K562 (cell line): Measurements from ENCODE around the gene METAP1D. TPM values are rescaled to one million over a fixed set of nuclear protein-coding genes. Genes with fewer than 3 reads are reported as not detected.

ENCODE experiments used
- ARID2 ChIP-seq: fragments of 450-650 bp; IDR thresholded peaks from 2 replicates; pipeline ENCODE4 v1.6.1; 2017; ENCODE audit warnings: antibody characterized with exemption, mild to moderate bottlenecking
- BMI1 ChIP-seq: fragments of 150-350 bp; IDR thresholded peaks from 2 replicates; pipeline ENCODE4 v1.6.1; 2014; ENCODE audit warnings: low read length
- CC2D1A ChIP-seq: fragments of 450-650 bp; IDR thresholded peaks from 2 replicates; pipeline ENCODE4 v1.6.1; 2017; ENCODE audit warnings: mild to moderate bottlenecking
- LARP7 ChIP-seq: fragments of 450-650 bp; IDR thresholded peaks from 2 replicates; pipeline ENCODE4 v1.6.1; 2016
- ZNF407 ChIP-seq: fragments of 450-650 bp; IDR thresholded peaks from 2 replicates; pipeline ENCODE4 v1.6.1; 2016; ENCODE audit warnings: low read depth
- polyA plus RNA-seq, 8 experiments: library from polyadenylated mRNA; depleted of rRNA in 4 of 8; stranded (reverse) in 5 of 8; unstranded in 3 of 8; fragments of >200 nt; fragmentation: Nextera tagmentation in 2 of 8; fragmentation: Illumina TruSeq in 1 of 8; extraction: Ambion mirVana in 2 of 8; extraction: Trizol in 1 of 8; gene quantifications; 2 replicates each; pipeline versions ENCODE4 v1.2.1 to v1.2.3, GENCODE V29; 2011 to 2014; ENCODE audit warnings: inconsistent platforms in 1 of 8, missing spikeins in 1 of 8
- total RNA-seq, 7 experiments: library from RNA; depleted of rRNA in 6 of 7; stranded (reverse); fragments of >200 nt in 6 of 7; fragmentation: Illumina TruSeq in 2 of 7; extraction: Trizol in 2 of 7; gene quantifications; 2 replicates each; pipeline versions ENCODE4 v1.2.1 to v1.2.3, GENCODE V29; 2011 to 2021; ENCODE audit warnings: low replicate concordance in 1 of 7
- TF ChIP-seq, protein P1 (sequence below), 2 experiments: fragments of 450-650 bp in 1 of 2; IDR thresholded peaks; 2 replicates each; pipeline ENCODE4 v1.6.1; 2011 to 2017; ENCODE audit warnings: low read depth in 2 of 2, antibody characterized with exemption in 1 of 2, borderline replicate concordance in 1 of 2, low read length in 1 of 2, mild to moderate bottlenecking in 1 of 2, mixed read lengths in 1 of 2; ENCODE audit not compliant: control insufficient read depth in 1 of 2
- TF ChIP-seq, protein P2 (sequence below): fragments of 450-650 bp; formaldehyde crosslinking; conservative IDR thresholded peaks from 2 replicates; pipeline ENCODE4 v1.4.0; 2022; ENCODE audit warnings: mild to moderate bottlenecking, missing genetic modification characterization
- TF ChIP-seq, protein P3 (sequence below): fragments of 450-650 bp; formaldehyde crosslinking; IDR thresholded peaks from 2 replicates; pipeline ENCODE4 v1.4.0; 2022; ENCODE audit warnings: missing genetic modification characterization

METAP1D gene
- total and polyA plus RNA-seq, 9 of the 15 experiments (the other 6 are each of a cell fraction or from before 2014, with no cell fraction given), result 8.0 to 23.4 (median 15.7) TPM

DNA sequence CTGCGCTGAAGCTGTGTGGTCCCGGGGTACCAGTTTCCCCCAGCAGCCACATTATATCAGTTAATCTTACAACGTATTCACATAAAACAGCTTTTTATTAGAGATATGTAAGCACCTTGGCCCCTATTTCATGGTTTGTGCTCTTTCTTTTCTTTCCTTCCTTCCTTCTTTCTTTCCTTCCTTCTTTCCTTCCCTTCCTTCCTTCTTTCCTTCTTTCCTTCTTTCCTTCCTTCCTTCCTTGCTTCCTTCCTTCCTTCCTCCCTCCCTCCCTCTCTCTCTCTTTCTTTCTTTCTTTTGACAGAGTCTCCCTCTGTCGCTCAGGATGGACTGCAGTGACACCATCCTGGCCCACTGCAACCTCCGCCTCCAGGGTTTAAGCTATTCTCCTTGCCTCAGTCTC, 3.7 kb upstream of the METAP1D start (continued):
- TF ChIP-seq, protein P1, sequence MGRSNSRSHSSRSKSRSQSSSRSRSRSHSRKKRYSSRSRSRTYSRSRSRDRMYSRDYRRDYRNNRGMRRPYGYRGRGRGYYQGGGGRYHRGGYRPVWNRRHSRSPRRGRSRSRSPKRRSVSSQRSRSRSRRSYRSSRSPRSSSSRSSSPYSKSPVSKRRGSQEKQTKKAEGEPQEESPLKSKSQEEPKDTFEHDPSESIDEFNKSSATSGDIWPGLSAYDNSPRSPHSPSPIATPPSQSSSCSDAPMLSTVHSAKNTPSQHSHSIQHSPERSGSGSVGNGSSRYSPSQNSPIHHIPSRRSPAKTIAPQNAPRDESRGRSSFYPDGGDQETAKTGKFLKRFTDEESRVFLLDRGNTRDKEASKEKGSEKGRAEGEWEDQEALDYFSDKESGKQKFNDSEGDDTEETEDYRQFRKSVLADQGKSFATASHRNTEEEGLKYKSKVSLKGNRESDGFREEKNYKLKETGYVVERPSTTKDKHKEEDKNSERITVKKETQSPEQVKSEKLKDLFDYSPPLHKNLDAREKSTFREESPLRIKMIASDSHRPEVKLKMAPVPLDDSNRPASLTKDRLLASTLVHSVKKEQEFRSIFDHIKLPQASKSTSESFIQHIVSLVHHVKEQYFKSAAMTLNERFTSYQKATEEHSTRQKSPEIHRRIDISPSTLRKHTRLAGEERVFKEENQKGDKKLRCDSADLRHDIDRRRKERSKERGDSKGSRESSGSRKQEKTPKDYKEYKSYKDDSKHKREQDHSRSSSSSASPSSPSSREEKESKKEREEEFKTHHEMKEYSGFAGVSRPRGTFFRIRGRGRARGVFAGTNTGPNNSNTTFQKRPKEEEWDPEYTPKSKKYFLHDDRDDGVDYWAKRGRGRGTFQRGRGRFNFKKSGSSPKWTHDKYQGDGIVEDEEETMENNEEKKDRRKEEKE (IDR thresholded peaks at IDR 0.05; ENCODE audit: borderline replicate concordance in 1 of 2, control insufficient read depth in 1 of 2, low read depth in 2 of 2, low read length in 1 of 2), result 0 out of 4 replicates have a peak, but pooled peaks of 1 of the 2 experiments have one; percentile 54
- TF ChIP-seq CC2D1A, result 0 out of 2 replicates have a peak, but pooled peaks have one; percentile 15
- no peak for TF ChIP-seq BMI1
- TF ChIP-seq, protein P2, sequence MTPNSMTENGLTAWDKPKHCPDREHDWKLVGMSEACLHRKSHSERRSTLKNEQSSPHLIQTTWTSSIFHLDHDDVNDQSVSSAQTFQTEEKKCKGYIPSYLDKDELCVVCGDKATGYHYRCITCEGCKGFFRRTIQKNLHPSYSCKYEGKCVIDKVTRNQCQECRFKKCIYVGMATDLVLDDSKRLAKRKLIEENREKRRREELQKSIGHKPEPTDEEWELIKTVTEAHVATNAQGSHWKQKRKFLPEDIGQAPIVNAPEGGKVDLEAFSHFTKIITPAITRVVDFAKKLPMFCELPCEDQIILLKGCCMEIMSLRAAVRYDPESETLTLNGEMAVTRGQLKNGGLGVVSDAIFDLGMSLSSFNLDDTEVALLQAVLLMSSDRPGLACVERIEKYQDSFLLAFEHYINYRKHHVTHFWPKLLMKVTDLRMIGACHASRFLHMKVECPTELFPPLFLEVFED, result 0 out of 2 replicates have a peak, but pooled peaks have one; percentile 28
- 0 out of 2 replicates have a peak, but pooled peaks have one; percentile 19 for TF ChIP-seq ZNF407
- 0 out of 2 replicates have a peak, but pooled peaks have one; percentile 15 for TF ChIP-seq ARID2
- TF ChIP-seq, protein P3, sequence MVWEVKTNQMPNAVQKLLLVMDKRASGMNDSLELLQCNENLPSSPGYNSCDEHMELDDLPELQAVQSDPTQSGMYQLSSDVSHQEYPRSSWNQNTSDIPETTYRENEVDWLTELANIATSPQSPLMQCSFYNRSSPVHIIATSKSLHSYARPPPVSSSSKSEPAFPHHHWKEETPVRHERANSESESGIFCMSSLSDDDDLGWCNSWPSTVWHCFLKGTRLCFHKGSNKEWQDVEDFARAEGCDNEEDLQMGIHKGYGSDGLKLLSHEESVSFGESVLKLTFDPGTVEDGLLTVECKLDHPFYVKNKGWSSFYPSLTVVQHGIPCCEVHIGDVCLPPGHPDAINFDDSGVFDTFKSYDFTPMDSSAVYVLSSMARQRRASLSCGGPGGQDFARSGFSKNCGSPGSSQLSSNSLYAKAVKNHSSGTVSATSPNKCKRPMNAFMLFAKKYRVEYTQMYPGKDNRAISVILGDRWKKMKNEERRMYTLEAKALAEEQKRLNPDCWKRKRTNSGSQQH (CRISPR knock-in tag), result 0 out of 2 replicates have a peak, but pooled peaks have one; percentile 22
- TF ChIP-seq LARP7, result peak; percentile 59; the same call in 1 of the 2 replicates
